ENCODE measurements around the gene INMT. TPM values are rescaled to one million over a fixed set of nuclear protein-coding genes. Genes with fewer than 3 reads are reported as not detected.
"Not testable (repeated sequence)": the region's sequence is repeated elsewhere in the genome, so short reads cannot be mapped to it uniquely, and the experiment has no call there.

INMT gene
- total RNA-seq: under 0.01 TPM in 1 of 2 replicates, not detected in the other

DNA sequence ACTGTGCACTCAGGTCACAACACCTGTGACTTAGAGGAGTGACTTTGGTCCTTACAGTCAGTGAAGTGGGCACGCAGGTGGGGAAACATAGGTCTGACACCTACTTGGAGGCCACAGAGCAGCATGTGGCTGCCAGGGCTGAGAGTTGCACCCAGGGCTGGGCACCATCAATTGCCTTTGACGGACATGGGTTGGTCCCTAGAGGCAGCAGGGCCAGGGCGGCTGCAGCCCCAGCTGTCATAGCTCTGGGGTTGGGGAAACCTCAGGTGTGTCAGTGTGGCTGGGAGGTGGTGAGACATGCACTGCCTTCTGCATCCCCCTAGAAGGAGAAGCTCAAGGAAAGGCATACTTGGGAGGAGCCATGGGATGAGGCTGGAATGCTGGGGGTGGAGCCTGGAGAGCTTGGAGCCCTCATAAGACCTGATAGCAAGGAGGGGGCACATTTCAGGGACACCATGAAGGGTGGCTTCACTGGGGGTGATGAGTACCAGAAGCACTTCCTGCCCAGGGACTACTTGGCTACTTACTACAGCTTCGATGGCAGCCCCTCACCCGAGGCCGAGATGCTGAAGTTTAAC lies at the start of gene INMT:
Gene INMT, plus strand, starts transcription at position 440 of the 578 bp plus-strand sequence. Its CDS starts 16 bp downstream, at position 456.
- peak in 1 of 2 donors; percentile 10 for DNase-seq (ENCODE audit: low read depth in 2 of 2)

DNA sequence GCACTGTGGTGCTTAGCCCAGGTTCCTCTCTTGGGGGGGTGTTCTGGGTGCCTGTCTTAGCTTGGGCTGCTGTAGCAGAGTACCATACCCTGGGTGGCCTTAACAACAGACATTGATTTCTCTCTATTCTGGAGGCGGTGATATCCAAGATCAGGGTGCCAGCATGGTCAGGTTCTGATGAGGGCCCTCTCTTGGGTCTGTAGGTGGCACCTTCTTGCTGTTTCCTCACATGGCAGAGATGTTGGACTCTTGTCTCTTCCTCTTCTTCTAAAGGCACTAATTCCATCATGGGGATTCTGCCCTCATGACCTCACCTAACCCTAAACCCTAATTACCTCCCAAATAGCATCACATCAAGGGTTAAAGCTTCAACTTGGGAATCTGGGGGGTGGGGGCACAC lies 49.7 kb upstream of the INMT start:
- no peak for DNase-seq (ENCODE audit: low read depth in 2 of 2)

DNA sequence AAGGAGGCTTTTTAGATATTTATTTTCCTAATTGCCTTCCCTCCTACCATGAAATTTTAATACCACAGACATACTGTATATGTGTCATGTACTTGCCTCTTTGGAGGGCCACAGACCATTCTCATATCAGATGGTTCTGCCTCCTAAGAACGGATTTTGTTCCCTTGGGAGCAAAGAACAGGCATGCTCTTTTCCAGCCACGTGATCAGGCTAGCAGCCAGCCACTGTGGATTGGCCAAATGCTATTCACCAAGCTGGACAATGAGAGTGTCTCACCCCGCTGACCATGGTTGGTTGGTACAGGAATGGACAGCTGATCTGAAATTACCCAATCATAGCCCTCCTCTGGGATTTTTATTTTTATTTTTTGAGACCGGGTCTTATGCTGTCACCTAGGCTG lies 48.2 kb upstream of the INMT start:
- DNase-seq (ENCODE audit: low read depth in 2 of 2): no peak

DNA sequence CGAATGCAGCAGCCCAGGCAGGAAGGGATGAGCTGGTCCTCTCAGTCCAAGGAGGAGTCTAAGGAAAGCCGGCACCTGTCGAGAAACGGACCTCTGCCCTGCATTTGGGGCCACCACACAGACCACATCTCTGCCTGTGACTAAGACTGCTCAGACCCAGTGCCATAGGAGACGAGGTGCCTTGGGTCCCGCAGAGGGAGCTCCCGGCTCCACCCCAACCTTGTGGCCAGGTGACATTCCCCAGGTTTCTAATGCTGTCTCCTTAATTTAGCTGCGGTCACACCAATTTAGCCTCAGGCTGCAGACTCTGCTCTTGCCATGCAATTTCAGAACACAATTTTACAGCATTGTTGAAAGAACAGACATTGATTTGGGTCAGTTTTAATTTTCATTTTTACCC lies 46.9 kb upstream of the INMT start:
- no peak for DNase-seq (ENCODE audit: low read depth in 2 of 2)

DNA sequence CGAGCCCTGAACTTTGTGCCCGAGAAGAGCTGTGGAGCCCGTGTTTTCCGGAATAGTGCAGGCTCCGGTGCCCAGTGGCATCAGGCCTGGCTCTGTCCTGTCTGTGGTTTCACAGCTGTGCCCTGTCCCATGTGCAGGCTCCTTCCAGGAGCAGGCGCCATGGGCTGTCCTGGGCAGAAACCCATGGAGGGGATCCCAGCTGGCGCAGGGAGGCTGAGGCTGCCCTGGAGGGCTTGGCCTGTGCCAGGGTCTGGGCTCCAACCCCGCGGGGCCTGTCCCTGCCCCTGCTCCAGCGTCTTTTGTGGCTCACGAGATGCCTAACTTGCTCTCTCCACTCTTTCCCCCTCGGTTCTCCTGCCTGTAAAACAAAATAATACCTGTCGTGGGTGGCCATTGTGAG lies 46.3 kb upstream of the INMT start:
- DNase-seq (ENCODE audit: low read depth in 2 of 2): no peak

- DNase-seq (ENCODE audit: low read depth in 2 of 2): no peak
Measured at GRCh38 chr7:30706316-30706715, 45.6 kb upstream of the INMT start.

- no peak for DNase-seq (ENCODE audit: low read depth in 2 of 2)
Measured at GRCh38 chr7:30706908-30707307, 45.0 kb upstream of the INMT start.

DNA sequence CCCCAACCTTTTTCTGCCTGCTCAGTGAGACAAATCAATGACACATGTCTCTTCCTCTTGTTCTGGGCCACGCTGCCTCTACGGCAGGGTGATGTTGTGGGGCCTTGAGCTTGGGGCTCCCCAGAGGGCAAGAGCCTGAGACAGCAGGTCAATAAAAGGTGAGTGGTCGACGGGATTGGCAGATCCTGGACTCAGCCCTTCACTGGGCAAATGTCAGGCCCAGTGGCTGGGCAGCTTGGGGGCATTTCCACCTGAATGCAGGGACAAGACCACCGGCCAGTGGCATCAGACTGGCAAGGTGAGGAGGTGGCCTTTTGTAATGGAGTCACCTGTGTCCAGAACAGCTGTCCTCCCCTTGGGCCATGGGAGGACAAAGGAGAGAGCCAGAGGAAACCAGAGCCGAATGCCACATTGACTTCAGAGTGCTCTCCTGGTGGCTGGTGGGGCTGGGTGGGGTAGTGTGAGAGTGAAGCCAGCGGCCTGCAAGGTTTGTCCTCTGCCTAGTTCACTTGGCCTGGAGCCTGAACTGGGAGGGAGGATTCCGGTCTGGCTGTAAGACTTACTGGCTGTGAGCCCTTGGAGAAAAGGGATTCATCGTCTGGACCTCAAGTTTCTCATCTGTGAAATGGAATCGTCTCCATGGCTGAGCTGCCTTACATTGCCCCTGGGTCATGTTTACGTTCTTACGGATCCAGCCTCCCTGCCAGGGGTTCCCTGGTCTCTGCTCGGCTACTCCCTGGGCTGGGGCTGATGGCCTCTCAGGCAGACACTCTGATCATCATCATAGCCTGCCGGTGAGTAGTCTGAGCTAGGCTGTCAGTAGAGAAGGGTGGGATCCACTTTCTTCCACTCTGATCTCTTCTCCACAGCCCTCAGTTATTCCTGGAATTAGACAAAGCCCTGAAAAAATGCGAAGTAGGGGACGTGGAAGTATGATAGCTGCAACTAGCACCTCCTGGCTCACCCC lies 44.3 kb upstream of the INMT start:
- DNase-seq (ENCODE audit: low read depth in 2 of 2): no peak

- no peak for DNase-seq (ENCODE audit: low read depth in 2 of 2)
Measured at GRCh38 chr7:30708412-30708811, 43.5 kb upstream of the INMT start.

DNA sequence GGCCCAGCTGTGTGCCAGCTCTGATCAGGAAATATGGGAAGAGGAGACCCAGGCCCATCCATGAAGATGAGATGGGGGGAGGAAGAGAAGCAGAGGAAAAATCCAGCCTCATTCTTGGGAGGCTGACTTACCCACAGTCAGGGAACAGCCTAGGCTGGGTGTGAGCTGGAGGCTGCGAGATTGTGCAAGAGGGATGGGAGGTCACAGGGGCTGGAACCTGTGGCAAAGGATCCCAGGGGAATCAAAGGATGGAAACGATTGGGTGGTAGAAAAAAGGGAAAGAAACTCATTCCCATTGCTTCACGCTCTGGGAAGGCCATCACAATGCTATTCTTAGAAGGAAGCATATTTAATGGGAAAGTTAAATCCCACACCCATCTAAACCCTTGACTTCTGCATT lies 43.0 kb upstream of the INMT start:
- DNase-seq (ENCODE audit: low read depth in 2 of 2): no peak

DNA sequence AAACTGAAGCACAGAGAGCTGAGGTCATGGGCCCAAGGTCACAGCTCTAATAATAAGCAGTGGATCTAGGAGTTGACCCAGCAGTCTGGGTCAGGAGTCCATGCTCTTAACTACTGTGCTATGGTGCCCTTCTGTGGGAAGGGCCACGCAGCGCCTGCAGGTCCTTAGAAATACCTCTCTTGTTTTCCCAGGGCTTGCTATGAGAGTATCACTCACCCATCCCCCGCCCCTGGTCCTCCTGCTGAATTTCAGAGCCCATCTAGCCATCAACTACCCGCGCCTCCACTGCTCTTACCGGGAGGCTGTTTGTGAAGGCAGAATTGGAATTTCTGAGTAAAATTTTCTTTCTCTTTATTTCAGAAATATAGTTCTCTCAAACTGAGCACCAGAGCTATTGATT lies 42.4 kb upstream of the INMT start:
- DNase-seq (ENCODE audit: low read depth in 2 of 2): no peak

DNA sequence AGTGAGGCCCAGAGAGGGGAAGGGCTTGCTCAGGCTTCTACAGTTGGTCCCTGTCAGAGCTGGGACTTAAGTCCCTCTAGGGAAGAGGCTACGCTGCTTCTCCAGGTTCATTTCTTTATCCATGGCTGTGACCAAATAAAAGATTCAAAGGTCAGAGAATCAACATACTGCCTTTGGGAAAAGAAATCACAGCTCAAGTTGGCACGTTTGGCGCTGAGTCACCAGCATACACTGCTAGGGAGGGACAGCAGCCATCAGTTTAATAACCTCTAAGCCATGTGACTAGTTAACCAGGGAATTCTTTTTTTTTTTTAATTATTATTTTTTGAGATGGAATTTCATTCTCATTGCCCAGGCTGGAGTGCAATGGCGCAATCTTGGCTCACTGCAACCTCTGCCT lies 41.3 kb upstream of the INMT start:
- no peak for DNase-seq (ENCODE audit: low read depth in 2 of 2)

GRCh38 chr7:30713392-30713791 lies 38.5 kb upstream of the INMT start:
- DNase-seq (ENCODE audit: low read depth in 2 of 2): no peak

- no peak for DNase-seq (ENCODE audit: low read depth in 2 of 2)
Measured at GRCh38 chr7:30714129-30714528, 37.8 kb upstream of the INMT start.

GRCh38 chr7:30717181-30717580 lies 34.8 kb upstream of the INMT start:
- DNase-seq (ENCODE audit: low read depth in 2 of 2): no peak

- not testable (repeated sequence) for DNase-seq (ENCODE audit: low read depth in 2 of 2)
Measured at GRCh38 chr7:30719434-30719833, 32.5 kb upstream of the INMT start.

GRCh38 chr7:30721211-30721610 lies 30.7 kb upstream of the INMT start:
- no peak for DNase-seq (ENCODE audit: low read depth in 2 of 2)

- no peak for DNase-seq (ENCODE audit: low read depth in 2 of 2)
Measured at GRCh38 chr7:30722187-30722586, 29.7 kb upstream of the INMT start.

DNA sequence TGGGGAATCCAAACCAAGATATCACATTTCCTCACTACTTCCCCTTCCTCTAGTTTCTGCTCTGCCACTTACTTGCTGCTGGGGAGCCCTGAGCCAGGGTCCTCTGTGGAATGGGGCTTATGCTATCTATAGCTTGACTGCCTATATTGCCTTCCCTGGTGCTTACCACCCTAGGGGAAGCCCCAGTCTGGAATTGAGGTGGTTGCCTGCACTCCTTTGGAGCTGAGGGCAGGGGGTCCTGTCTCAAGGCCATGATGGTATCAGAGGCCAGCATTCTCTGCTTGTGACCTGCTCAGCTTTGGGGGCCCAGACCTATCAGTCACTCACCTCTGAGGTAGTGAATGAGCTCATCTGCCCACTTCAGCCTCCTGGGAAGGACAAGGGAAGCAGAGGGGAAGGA lies 29.3 kb upstream of the INMT start:
- DNase-seq (ENCODE audit: low read depth in 2 of 2): no peak

DNA sequence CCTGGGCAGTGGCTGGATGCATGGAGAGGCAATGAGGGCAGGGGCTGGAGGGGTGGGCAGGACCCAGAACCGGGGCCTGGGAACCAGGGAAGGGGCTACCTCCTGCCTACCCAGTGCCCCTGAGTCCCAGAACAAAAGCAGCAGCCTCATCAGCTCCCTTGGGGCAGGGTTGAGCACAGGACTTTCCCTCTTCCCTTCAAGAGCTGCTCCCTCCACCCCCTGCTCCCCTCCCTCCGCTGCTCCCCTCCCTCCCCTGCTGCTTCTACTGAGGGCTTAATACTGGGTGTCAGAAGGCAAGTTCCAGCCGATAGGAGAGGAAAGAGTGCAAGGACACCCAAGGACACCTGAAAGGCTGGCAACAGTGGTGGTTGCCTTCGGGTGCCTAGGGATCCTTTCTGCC lies 28.2 kb upstream of the INMT start:
- DNase-seq (ENCODE audit: low read depth in 2 of 2): no peak

DNA sequence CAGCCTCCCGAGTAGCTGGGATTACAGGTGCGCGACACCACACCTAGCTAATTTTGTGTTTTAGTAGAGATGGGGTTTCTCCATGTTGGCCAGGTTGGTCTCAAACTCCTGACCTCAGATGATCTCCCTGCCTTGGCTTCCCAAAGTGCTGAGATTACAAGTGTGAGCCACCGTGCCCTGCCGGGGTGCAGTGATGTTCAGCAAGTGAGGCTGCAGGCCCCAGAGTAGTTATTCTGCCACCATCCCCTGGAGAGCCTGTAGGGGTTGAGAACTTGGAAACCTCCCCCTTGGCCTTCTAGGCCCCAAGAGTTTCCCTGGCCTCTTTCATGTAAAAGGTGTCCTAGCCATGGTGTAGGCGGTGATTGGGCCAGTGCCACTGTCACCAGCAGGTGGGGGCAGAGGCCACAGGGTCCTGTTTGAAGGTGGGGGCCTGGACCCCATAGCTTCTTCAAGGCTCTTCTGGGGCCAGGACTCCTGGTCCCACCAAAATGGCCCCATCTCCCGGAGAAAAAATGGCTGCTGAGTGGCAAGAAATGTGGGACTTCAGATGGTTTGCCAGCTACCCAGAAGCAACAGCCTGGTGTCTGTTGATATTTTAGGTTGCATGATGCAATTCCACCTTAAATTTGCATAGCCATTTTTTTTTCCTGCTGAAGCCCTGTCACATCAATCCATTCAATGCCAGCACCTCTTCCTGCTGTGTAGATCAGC lies 25.5 kb upstream of the INMT start:
- no peak for DNase-seq (ENCODE audit: low read depth in 2 of 2)
